NCI-H774 (cell line): ENCODE measurements around the gene TECTA.
"Not testable (repeated sequence)": the region's sequence is repeated elsewhere in the genome, so short reads cannot be mapped to it uniquely, and the experiment has no call there.

Source experiments
- DNase-seq: peaks from one replicate; lab custom pipeline; 2025; lab: John Stamatoyannopoulos, UW

TECTA gene

DNA sequence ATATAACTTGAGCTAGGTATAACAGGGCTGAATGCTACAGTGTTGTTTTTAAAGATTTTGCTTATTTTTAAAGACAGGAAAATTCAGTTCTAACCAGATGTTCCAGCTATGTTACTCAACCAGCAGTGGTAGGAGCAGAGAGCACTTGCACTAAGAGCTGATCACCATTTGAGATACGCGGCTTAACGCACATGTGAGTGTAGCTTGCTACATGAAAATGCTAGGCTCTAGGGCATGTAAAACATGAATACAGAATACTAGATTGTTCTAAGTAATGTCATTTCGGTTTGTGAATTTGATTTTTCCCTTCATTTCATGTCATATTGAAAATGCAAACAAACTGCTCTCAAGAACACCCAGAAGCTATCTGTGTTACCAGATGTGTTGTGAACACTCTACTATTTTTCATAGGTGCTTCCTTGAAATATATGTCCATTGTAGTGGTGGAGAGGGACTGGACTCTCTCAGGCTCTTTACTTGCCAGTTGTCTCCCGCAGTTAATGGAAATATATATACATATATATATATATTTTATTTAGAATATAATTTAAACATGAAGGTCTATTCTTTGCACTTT is 10.8 kb upstream of the TECTA start:
- DNase-seq, result no peak

- no peak for DNase-seq
These were observed 9.4 kb upstream of the TECTA start for GRCh38 chr11:121091492-121092152.

DNA sequence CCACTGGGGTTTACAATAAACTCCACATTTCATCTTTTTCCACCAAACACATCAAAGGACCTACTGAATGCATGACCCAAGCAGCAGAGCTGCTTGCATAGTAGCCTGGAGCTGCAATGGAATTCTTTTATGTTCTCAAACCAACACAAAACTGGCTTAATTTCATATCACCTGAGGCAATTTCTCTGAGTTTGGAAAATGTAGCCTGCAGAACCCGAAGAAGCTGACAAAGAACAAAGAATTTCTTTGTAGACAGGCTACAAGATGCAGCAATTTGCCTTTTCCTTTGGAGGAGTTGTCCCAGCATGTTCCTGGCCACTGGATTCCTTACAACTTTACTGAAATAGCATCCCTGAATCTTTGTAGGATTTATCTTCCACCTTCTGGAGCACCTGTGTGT is 5.5 kb upstream of the TECTA start:
- DNase-seq, result no peak

DNA sequence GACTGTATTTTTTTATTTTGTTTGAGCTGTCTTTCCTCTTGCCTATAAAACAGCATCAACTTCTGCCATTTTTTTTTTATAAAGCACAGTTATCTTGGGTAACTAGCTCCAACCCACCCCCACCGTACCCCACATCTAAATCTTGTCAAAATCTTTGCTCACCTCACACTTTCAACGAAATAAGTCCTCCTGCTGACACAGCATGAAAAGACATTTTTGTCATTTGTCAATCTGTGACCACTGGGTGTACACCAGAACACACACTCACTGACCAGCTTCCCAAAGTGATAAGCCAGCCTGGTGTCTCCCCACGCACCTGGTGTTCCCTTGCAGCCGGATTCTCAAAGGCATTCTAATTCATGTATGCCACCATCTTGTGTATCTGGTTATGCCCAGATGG is 1.7 kb upstream of the TECTA start:
- DNase-seq, result no peak

GRCh38 chr11:121099885-121100284 is 1.2 kb upstream of the TECTA start:
- no peak for DNase-seq

- no peak for DNase-seq
These were observed 3.3 kb downstream of the TECTA start for GRCh38 chr11:121104312-121104762.

- no peak for DNase-seq
These were observed 4.0 kb downstream of the TECTA start for GRCh38 chr11:121105063-121105480.

DNA sequence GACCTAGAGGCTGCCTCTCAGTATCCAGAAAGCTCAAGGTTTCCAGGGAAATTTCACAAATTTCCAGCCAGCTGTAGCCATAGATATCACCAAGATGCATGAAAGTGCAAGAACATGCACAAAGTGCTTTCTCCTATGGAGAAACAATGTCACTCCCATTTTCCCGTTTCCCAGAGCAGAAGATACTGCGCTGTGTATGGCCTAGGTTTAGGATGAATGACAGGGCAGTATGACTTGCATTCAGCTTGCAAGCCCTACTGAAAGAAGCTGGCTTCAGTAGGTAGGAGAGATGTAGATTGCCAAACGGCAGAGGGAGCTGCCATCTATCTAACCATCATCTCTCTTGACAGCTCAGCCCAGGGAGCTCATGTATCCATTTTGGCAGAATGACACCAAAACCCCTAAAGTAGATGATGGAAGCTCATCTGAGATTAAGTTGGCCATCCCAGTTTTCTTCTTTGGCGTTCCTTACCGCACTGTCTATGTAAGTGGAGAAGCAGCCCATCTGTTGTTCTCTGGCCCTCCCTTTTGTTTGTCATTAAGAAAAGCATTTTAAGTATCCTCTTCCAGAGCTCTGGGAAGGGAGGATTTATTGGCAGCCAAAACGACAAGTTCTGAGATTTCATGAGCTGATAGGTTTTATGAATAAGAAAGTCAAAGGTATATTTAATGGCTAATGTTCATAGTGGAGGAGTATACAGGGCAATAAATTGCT is 4.6 kb downstream of the TECTA start:
- DNase-seq, result no peak

- DNase-seq, result peak; percentile 45
These were observed 5.8 kb downstream of the TECTA start for GRCh38 chr11:121106812-121107211.

DNA sequence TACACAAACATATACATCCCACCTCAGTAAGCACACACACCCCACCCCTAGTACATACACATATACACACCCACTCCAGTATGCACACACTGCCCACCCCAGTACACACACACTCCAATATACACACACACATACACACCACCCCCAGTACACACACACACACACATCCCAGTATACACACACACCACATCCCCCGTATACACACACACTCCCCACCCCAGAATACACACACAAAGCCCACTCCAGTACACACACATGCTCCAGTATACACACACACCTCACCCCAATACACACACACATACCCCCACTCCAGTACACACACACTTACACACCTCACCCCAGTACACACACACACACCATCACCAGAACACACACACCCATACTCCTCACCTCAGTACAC is 7.4 kb downstream of the TECTA start:
- no peak for DNase-seq

GRCh38 chr11:121109471-121109870 is 8.4 kb downstream of the TECTA start:
- no peak for DNase-seq

DNA sequence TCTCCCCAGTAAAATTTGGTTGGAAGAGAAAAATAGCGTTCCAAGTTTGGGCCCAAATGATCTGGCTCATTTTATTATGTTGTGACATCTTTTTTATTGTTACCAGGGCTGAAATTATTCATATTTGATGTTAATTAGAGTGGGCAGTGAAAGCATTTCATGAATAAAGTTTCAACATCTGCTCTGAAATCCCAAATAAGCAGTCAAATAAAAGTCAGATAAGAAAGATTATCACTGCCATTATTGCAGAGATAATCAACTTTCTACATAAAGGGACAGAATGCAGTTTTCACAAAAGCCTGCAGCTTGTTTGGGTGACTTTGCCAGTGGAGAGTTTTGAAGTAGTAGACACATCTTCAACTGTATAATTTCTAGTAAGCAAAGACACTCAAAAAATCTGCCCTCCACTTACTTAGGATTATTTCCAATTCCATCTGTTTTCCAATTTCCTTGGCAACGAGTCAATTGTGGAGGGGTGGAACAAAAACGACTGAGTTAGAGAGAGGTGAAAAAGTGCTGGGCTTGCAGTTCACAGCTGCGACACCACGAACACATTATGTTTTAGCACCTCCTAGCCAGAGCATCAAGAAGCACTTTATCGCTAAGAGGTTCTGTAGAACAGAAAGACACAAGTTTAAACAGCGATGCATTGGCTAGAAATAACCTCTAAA is 9.0 kb downstream of the TECTA start:
- no peak for DNase-seq

- no peak for DNase-seq
These were observed 10.1 kb downstream of the TECTA start for GRCh38 chr11:121110871-121111724.

GRCh38 chr11:121112498-121113455 is 11.7 kb downstream of the TECTA start:
- peak; percentile 51 for DNase-seq

DNA sequence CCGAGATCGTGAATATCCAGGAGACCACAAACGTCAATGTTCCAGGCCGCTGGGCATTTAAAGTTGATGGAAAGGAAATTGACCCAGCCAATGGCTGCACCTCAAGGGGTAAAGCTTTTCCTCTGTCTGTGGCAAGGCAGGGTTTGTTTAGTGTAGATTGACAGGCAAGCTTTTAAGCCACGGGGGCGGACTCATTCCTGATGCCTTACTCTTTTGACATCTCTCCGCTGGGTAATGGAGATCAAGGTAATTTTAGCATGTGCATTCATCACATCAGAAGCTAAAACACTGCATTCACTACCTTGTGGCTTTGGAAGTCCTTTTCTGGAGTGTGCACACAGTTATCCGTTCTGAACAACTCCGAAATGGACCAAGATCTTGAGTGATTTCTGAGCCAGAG is 12.6 kb downstream of the TECTA start:
- no peak for DNase-seq

- DNase-seq, result not testable (repeated sequence)
These were observed 14.0 kb downstream of the TECTA start for GRCh38 chr11:121115024-121115423.

DNA sequence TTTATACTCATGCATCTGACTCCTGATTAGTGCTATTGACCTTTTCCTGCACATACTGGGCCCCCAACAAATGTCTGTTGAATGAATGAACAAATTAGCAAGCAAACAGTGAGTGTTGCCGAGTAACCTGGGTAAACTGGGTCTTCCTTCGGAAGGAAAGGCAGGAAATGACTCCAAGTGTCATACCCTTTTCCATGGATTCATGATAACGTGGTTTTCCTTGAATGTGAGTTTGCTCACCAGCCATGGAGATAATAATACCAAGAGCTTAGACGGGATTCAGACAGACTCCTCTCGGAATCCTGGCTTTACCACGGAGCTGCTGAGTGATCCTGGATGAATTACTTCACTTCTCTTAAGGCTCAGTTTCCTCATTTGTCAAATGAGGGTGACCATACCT is 16.7 kb downstream of the TECTA start:
- DNase-seq, result no peak

DNA sequence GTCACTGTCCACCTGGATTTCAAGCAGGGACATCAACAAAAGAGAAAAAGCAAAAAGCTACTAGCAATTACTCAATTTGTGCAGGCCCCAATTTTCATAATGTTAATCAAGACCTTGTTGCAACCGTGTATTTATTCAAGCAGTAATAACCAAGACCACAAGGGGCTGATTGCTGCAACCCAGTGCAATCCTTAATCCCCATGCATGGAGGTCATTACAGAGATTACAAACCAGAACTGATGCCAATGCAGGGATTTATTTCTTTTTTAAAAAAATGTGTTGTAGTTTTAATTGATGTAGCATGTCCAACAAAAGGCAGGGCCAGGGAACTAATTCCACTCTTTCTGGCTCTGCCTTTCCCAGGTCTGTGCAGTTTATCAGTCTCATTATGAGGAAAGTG is 18.4 kb downstream of the TECTA start:
- no peak for DNase-seq

GRCh38 chr11:121122328-121122727 is 21.3 kb downstream of the TECTA start:
- DNase-seq, result no peak

DNA sequence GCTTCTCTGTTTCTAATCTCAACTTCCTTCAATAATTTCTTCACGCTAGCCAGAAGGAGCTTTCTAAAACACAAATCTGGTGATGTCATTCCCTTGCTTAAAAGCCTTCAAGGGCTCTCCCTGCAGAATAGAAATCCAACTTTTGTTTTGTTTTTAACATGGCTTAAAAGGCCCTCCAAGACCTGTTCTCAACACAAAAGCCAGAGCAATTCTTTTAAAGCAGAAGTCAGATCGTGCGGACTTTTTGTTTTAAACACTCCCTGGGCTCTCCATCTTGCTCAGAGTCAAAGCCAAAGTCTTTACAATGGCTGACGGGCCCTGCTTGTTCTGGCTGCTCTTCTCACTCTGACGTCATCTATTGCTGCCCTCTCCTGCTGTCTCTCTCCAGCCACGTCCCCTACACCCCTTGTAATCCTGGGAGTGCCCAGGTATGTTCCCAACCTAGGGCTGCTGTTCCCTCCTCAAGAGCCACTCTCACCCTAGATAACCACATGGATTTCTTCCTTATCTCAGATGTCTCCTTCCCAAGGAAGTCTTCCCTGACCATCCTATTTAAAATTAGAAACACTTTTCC is 22.5 kb downstream of the TECTA start:
- no peak for DNase-seq
